ENCODE results near the gene SLC8A1.

DNA sequence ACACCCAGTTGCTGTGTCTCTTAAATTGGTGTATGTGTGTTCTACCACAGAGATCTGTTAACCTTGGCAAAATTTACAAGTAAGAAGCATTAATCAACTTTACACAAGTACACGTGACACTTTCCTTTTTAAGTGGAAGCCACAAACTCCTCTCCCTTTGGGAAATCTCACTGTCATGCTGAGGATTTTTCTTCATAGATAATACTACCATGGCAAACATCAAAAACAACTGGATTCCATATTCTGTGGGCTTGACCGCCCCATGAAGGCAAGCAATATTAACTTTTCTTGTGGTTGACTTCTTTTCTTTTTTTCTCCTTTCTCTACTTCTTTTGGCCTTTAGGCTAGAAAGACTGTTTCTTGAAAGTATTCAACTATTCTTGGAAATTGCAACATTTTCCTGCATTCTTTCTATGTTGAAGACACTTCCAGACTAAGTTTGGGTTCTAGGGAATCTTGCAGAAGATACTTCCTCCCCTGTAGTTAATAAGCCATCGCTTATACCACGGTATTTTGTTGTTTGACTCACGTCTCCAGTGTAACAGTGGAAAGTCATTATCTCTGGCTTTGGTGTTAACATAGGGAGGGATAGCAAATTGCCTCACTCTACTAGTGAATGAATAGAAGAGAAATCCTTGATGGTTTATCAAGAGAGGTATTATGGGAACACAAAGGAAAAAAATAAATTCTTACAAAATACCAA, 79.5 kb downstream of the SLC8A1 start:
- no peak for TF ChIP-seq POLR2A (IDR thresholded peaks at IDR 0.05; ENCODE audit: low read length)
- TF ChIP-seq GATA1 (IDR thresholded peaks at IDR 0.05; ENCODE audit: low read depth, low read length), result no peak

Measured in erythroblast (primary cell).